AG09319 (cell line): Measurements from ENCODE around the gene HBP1.

ENCODE experiments used
- DNase-seq: peaks from one replicate; pipeline ENCODE4 v3.0.0-alpha.2; 2010; ENCODE audit warnings: low read depth; ENCODE audit errors: extremely low read depth
- CTCF ChIP-seq: IDR thresholded peaks from 2 replicates; pipeline ENCODE4 v1.5.1; 2011; ENCODE audit warnings: low read depth, mild to moderate bottlenecking, inconsistent platforms, low read length, moderate library complexity

Gene HBP1

DNA sequence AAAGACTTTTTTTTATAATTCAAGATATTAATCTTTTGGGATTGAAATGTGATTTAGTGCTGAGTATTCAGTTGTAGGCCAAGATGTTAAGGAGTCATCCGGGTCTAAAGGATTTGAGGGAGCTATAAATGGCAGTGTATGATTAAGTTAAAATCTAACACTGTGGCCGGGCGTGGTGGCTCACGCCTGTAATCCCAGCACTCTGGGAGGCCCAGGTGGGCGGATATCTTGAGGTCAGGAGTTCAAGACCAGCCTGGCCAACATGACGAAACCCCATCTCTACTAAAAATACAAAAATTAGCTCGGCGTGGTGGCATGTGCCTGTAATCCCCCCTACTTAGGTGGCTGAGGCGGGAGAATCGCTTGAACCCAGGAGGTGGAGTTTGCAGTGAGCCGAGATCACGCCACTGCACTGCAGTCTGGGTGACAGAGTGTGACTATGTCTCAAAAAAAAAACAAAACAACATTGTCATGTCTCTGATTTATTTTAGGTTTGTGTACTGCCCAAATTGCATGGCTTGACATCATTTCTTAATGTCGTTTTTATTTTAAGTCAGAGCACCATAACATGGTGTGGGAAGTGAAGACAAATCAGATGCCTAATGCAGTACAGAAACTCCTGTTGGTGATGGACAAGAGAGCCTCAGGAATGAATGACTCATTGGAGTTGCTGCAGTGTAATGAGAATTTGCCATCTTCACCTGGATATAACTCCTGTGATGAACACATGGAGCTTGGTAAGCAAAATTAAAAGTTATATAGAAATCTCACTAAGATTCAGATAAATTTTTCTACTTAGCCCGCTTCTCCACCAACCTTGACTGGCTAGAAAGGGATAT, 10.7 kb downstream of the HBP1 start:
- TF ChIP-seq CTCF = no peak
- no peak for DNase-seq

- TF ChIP-seq CTCF = no peak
- peak; percentile 65 for DNase-seq
These were observed 11.6 kb downstream of the HBP1 start for GRCh38 chr7:107180378-107180777.

DNA sequence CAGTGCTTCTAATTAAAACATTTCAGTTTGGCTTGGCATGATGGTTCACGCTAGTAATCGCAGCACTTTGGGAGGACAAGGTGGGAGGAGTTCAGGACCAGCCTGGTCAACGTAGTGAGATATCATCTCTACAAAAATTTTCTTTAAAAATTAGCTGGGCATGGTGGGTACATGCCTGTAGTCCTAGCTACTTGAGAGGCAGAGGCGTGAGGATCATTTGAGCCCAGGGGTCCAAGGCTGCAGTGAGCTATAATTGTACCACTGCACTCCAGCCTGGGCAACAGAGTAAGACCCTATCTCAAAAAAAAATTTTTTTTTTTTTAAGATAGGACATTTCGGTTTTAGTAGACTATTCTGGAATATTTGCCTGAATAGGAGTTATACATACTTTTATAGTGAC, 12.4 kb downstream of the HBP1 start:
- DNase-seq = no peak
- no peak for TF ChIP-seq CTCF

- no peak for TF ChIP-seq CTCF
- no peak for DNase-seq
These were observed 16.9 kb downstream of the HBP1 start for GRCh38 chr7:107185716-107186115.

DNA sequence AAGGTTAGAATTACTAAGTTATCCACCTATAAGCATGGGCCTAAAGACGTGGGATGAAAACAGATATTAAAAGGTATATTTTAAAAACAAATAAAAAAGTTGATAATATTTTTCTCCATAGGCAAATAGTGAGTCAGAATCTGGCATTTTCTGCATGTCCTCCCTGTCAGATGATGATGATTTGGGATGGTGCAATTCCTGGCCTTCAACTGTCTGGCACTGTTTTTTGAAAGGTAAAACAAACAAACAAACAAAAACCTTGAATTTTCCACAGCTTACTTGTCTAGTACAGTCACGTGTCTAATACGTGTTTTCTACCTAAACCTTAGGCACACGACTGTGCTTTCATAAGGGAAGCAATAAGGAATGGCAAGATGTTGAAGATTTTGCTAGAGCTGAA, 17.4 kb downstream of the HBP1 start:
- TF ChIP-seq CTCF = no peak
- DNase-seq = no peak

- TF ChIP-seq CTCF = no peak
- DNase-seq = no peak
These were observed 19.0 kb downstream of the HBP1 start for GRCh38 chr7:107187774-107188173.

GRCh38 chr7:107190090-107190489, 21.3 kb downstream of the HBP1 start:
- TF ChIP-seq CTCF = no peak
- no peak for DNase-seq
